Keratinocyte (primary cell): ENCODE results near the gene FRMPD2. TPM values are rescaled to one million over a fixed set of nuclear protein-coding genes. Genes with fewer than 3 reads are reported as not detected.

Experiments
- DNase-seq: peaks from one replicate; pipeline ENCODE4 v3.0.0-alpha.2; 2011; ENCODE audit warnings: low read depth, missing footprints, low spot score
- FAIRE-seq: peaks from 2 replicates; lab custom pipeline; 2011; peaks lifted over from hg19 to GRCh38; lab: Jason Lieb, UNC
- H2AFZ ChIP-seq: 2 replicates; pipeline ENCODE4 v1.6.0; 2012; ENCODE audit warnings: low read length, control low read depth, inconsistent platforms; ENCODE audit not compliant: control insufficient read depth
- H3K27ac ChIP-seq: 2 replicates; pipeline ENCODE4 v1.5.1; 2011; ENCODE audit warnings: low read length; ENCODE audit not compliant: control insufficient read depth, insufficient read depth
- H3K27me3 ChIP-seq: 3 replicates; pipeline ENCODE4 v1.6.0; 2011; ENCODE audit warnings: low read length; ENCODE audit not compliant: control insufficient read depth, insufficient read depth; ENCODE audit errors: extremely low read depth
- H3K36me3 ChIP-seq, 2 experiments: 2 replicates in 1 of 2; 3 replicates in 1 of 2; pipeline ENCODE4 v1.5.1; 2011; ENCODE audit warnings: low read length in 2 of 2, mild to moderate bottlenecking in 1 of 2; ENCODE audit not compliant: control insufficient read depth in 2 of 2, insufficient read depth in 2 of 2; ENCODE audit errors: extremely low read depth in 1 of 2
- H3K4me1 ChIP-seq: 3 replicates; pipeline ENCODE4 v1.5.1; 2011; ENCODE audit warnings: low read length; ENCODE audit not compliant: control insufficient read depth, insufficient read depth; ENCODE audit errors: extremely low read depth
- H3K4me2 ChIP-seq: 3 replicates; pipeline ENCODE4 v1.6.0; 2011; ENCODE audit warnings: low read depth, low read length; ENCODE audit not compliant: control insufficient read depth, insufficient read depth; ENCODE audit errors: extremely low read depth
- H3K4me3 ChIP-seq, 3 experiments: fragments of 200-600 bp in 1 of 3; sonication (generic) in 1 of 3; 2 replicates in 2 of 3; 3 replicates in 1 of 3; pipeline ENCODE4 v1.5.1; 2011 to 2016; ENCODE audit warnings: low read length in 3 of 3, mild to moderate bottlenecking in 3 of 3, control low read depth in 2 of 3, inconsistent platforms in 1 of 3, low read depth in 1 of 3, mixed read lengths in 1 of 3, mixed run types in 1 of 3, moderate library complexity in 1 of 3; ENCODE audit not compliant: control insufficient read depth in 2 of 3, insufficient read depth in 2 of 3; ENCODE audit errors: extremely low read depth in 1 of 3
- H3K79me2 ChIP-seq: 2 replicates; pipeline ENCODE4 v1.6.0; 2012; ENCODE audit warnings: low read length; ENCODE audit not compliant: control insufficient read depth, insufficient read depth
- H3K9ac ChIP-seq: 3 replicates; pipeline ENCODE4 v1.6.0; 2011; ENCODE audit warnings: low read length; ENCODE audit not compliant: control insufficient read depth, insufficient read depth; ENCODE audit errors: extremely low read depth
- H3K9me1 ChIP-seq: 3 replicates; pipeline ENCODE4 v1.6.0; 2011; ENCODE audit warnings: low read length; ENCODE audit not compliant: control insufficient read depth, insufficient read depth; ENCODE audit errors: extremely low read depth
- H3K9me3 ChIP-seq: 2 replicates; pipeline ENCODE4 v1.5.1; 2012; ENCODE audit warnings: low read depth, low read length; ENCODE audit not compliant: control insufficient read depth
- H4K20me1 ChIP-seq: 3 replicates; pipeline ENCODE4 v1.6.0; 2011; ENCODE audit warnings: low read length; ENCODE audit not compliant: control insufficient read depth, insufficient read depth; ENCODE audit errors: extremely low read depth
- CTCF ChIP-seq, 3 experiments: IDR thresholded peaks in 1 of 3; conservative IDR thresholded peaks in 1 of 3; optimal IDR thresholded peaks in 1 of 3; 2 replicates in 2 of 3; 3 replicates in 1 of 3; pipeline versions ENCODE3 to v1.5.1; 2011; ENCODE audit warnings: low read length in 3 of 3, mild to moderate bottlenecking in 3 of 3, moderate library complexity in 2 of 3, control low read depth in 1 of 3, inconsistent platforms in 1 of 3; ENCODE audit not compliant: insufficient read depth in 2 of 3; ENCODE audit errors: extremely low read depth in 1 of 3
- EZH2 ChIP-seq: IDR thresholded peaks from one replicate; pipeline ENCODE4 v1.6.1; 2012; ENCODE audit warnings: inconsistent platforms, mild to moderate bottlenecking, low read length, moderate library complexity
- dilution Hi-C: fragments of 300-500 bp; cut with MboI; formaldehyde crosslinking; loops from one replicate; pipeline ENCODE4 v1.7.0; 2020; ENCODE audit warnings: low sequenced_read_pairs; ENCODE audit not compliant: extremely low pct_ligation_motif_present
- polyA plus RNA-seq, 5 experiments: library from polyadenylated mRNA; depleted of rRNA in 3 of 5; stranded (reverse) in 3 of 5; stranded (forward) in 1 of 5; unstranded in 1 of 5; fragments of >200 nt; gene quantifications; 1 replicate in 1 of 5; 2 replicates in 3 of 5; 3 replicates in 1 of 5; pipeline versions ENCODE4 v1.2.1 to v1.2.3, GENCODE V29; 2011 to 2012; ENCODE audit warnings: missing spikeins in 2 of 5, low read depth in 1 of 5, low replicate concordance in 1 of 5

Gene FRMPD2
- polyA plus RNA-seq, 1 donor (not counting 4 experiments of a cell fraction or from before 2014, with no cell fraction given): not detected

- FAIRE-seq (no peak), DNase-seq (no peak)
- dilution Hi-C loops: no loop called here
- no peaks in the 10 kb centered on the region for H4K20me1 ChIP-seq
- no peaks in the 10 kb centered on the region for H3K9me3 ChIP-seq
- no peak overlapping the region for H2AFZ ChIP-seq
- H3K27ac ChIP-seq: no peak overlapping the region
- peaks cover 30% of the 10 kb centered on the region for H3K4me1 ChIP-seq
- TF ChIP-seq CTCF (optimal IDR thresholded peaks at IDR 0.05 in 1 of 3, IDR thresholded peaks at IDR 0.05 in 1 of 3, conservative IDR thresholded peaks at IDR 0.05 in 1 of 3; ENCODE audit: extremely low read depth in 1 of 3, insufficient read depth in 2 of 3, low read length in 3 of 3) (no peak), EZH2 (no peak)
- H3K9me1 ChIP-seq: peaks cover 2% of the 10 kb centered on the region
- no peaks in the 10 kb centered on the region for H3K36me3 ChIP-seq
- H3K9ac ChIP-seq: no peak overlapping the region
- no peak overlapping the region for H3K4me3 ChIP-seq
- no peaks in the 10 kb centered on the region for H3K79me2 ChIP-seq
- H3K4me2 ChIP-seq: no peak overlapping the region
- H3K27me3 ChIP-seq: no peaks in the 10 kb centered on the region
These were observed 25.3 kb downstream of the FRMPD2 start for GRCh38 chr10:48249004-48249762.

DNA sequence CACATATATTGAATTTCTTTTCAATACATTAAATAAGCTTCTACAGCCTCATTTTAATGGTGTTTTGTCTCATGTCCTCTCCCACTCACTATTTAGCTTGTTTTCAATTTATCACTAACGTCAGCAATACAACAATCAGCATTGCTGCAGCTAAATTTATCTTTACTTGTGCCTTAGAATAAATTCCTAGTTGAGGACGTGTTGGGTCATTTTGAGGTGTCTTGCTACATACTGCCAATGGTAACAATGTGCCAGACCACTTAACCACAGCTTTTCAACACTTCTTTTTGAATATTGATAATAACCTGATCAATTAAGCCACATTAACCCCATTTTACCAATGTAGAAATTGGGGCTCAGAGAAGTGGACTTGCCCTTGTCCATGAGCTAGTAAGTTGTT, 26.0 kb downstream of the FRMPD2 start:
- Histone ChIP-seq H2AFZ (no peak overlapping the region), H3K4me3 (no peak overlapping the region), H3K79me2 (no peaks in the 10 kb centered on the region), H3K27me3 (no peaks in the 10 kb centered on the region), H3K27ac (no peak overlapping the region), H3K4me1 (peaks cover 22% of the 10 kb centered on the region), H3K36me3 (no peaks in the 10 kb centered on the region), H4K20me1 (no peaks in the 10 kb centered on the region), H3K9me3 (no peaks in the 10 kb centered on the region), H3K4me2 (no peak overlapping the region), H3K9ac (no peak overlapping the region), H3K9me1 (peaks cover 2% of the 10 kb centered on the region)
- TF ChIP-seq EZH2 (no peak), CTCF (optimal IDR thresholded peaks at IDR 0.05 in 1 of 3, IDR thresholded peaks at IDR 0.05 in 1 of 3, conservative IDR thresholded peaks at IDR 0.05 in 1 of 3; ENCODE audit: extremely low read depth in 1 of 3, insufficient read depth in 2 of 3, low read length in 3 of 3) (no peak)
- dilution Hi-C loops: no loop called here
- DNase-seq (no peak), FAIRE-seq (no peak)
